Activated T-helper 2 cell treated with anti-CD3 and anti-CD28 coated beads, Interferon-gamma antibody, Interleukin-2, Interleukin-4, amounts not matched to agents 10 μg/mL and 5 μg/mL and 100 μg/mL, durations not matched to agents 14 hours and 24 hours and 36 hours (primary cell): ENCODE measurements around the gene KCNH2. TPM values are rescaled to one million over a fixed set of nuclear protein-coding genes. Genes with fewer than 3 reads are reported as not detected.

Experiments
- DNase-seq: peaks from one replicate; pipeline ENCODE4 v3.0.0; 2021; ENCODE audit warnings: low spot score
- H3K27ac Mint-ChIP-seq: one replicate; pipeline ENCODE4 v1.8.0; 2021; ENCODE audit warnings: mixed read lengths
- H3K27me3 Mint-ChIP-seq: one replicate; pipeline ENCODE4 v1.8.0; 2021; ENCODE audit warnings: low read depth, mixed read lengths
- H3K36me3 Mint-ChIP-seq: one replicate; pipeline ENCODE4 v1.8.0; 2021; ENCODE audit warnings: low read depth, mixed read lengths
- H3K4me1 Mint-ChIP-seq: one replicate; pipeline ENCODE4 v1.8.0; 2021; ENCODE audit warnings: low read depth, mixed read lengths
- H3K4me3 Mint-ChIP-seq: one replicate; pipeline ENCODE4 v1.8.0; 2021; ENCODE audit warnings: low read depth, mild to moderate bottlenecking, moderate library complexity, mixed read lengths
- H3K9me3 Mint-ChIP-seq: one replicate; pipeline ENCODE4 v1.8.0; 2021; ENCODE audit warnings: mixed read lengths
- intact Hi-C: fragments of 100-400 bp; cut with micrococcal nuclease; formaldehyde crosslinking; loops from one replicate; pipeline ENCODE4 v1.15.1; 2023
- total RNA-seq: library from RNA; stranded (reverse); gene quantifications from 2 replicates; pipeline ENCODE4 v1.2.3, GENCODE V29; 2022

Gene KCNH2
- total RNA-seq, 1 donor from 2014 or later: 0.41 TPM

DNA sequence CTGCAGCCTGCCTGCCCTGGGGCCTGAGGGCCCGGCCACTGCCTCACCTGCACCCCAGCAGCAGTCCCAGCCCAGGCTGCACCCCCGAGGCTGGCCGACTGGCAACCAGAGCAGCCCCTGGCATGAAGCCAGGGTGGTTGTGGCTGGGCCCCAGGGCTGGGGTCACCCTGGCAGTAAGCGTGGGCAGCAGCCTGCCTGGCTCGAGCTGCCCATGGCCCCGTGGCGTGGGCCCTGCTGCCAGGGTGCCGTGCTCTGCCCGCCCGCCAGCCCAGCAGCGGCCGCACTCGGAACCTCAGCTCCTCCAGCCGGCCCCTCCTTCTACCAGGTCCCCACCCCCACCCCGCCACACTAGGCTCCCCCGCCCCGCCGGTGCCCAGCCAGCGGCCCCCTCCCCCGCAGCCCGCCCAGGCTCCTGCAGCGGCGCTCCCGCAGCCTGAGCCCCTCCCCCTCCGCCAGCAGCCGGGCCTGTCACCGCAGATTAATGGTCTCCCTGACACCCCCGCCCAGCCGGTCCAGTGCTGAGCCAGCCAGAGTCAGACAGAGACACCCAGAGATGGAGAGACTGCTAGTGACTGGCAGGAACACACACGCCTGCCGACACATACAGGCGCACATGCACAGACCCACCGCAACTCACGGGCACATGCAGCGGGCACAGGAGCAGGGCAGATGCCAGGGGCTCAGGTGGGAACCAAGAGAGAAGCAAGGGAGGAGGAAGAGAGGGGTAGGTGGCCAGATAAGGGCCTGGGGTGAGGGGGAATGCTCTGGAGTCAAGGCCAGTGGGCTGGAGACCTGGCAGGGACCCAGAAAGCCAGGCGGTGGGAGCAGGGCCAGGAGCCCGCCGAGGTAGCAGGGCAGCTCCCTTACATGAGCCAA, 22.4 kb downstream of the KCNH2 start:
- DNase-seq: no peak
- intact Hi-C loops: no loop called here
- peaks cover 29% of the 10 kb centered on the region for H3K27me3 Mint-ChIP-seq
- no peaks in the 10 kb centered on the region for H3K9me3 Mint-ChIP-seq
- no peak overlapping the region for H3K4me3 Mint-ChIP-seq
- no peak overlapping the region for H3K27ac Mint-ChIP-seq
- H3K36me3 Mint-ChIP-seq: no peaks in the 10 kb centered on the region
- H3K4me1 Mint-ChIP-seq: peaks cover 2% of the 10 kb centered on the region

DNA sequence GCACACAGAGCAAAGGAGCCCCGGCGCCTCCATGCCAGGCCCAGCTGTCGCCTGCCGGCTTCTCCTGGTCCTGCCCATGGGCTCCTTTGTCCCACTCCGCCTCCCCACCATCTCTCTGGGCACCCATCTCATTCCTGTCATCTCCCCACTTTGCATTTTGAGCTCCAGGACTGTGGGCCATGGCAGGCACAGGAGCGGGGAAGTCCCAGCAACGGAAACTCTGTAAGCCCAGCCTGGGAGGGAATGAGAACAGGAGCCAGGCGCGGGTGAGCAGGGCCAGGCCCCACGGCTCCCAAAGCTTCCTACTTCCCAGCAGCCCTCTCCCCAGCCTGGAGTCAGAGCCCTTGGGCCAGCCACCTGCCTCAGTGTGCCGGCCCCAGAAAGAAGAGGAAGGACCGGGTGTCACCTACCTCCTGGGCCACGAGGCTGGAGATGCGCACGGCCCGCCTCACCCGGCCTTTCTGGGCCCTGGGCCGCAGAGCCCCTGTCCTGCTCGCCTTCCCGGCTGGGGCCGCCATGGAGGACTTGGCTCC, 23.1 kb downstream of the KCNH2 start:
- intact Hi-C loops: no loop called here
- H3K27me3 Mint-ChIP-seq: peaks cover 26% of the 10 kb centered on the region

DNA sequence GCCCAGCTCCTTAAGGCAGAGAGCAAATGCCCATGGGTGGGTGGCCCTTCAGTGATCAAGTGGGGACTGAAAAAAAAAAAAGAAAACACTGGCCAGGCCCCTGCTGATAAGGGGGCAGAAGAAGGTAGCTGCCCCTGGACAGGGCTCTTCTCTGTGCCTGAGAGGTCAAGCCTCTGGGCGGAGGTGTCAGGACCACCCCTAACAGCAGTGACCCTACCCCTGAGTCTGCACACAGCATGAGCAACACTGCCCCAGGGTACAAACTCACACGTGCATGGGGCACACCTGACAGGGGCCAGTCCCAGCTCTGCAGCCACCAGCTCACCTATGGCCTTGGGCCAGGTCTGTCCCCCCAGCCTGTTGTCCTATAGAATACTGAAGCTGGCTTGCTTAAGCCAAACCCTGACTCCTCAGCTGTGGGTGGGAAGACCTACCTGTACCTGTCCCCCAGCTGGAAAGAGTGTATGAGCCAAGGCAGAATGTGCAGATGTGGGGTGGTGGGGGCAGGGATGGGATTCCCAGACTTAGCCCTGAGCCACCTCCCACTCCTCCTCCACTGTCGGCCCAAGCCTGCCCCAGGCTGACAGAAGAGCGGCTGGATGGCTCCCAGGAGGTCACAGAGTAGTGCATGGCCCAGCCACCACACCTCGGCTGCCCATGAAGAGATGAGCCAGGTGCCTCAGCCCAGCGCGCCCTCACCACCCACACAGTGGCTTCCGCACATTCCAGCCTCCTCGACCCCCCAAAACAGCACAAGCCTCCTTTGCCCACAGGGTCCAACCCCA, 23.7 kb downstream of the KCNH2 start:
- no peak for DNase-seq
- no peaks in the 10 kb centered on the region for H3K36me3 Mint-ChIP-seq
- no peak overlapping the region for H3K4me3 Mint-ChIP-seq
- peaks cover 22% of the 10 kb centered on the region for H3K27me3 Mint-ChIP-seq
- no peaks in the 10 kb centered on the region for H3K9me3 Mint-ChIP-seq
- intact Hi-C loops: no loop called here
- no peaks in the 10 kb centered on the region for H3K4me1 Mint-ChIP-seq
- no peak overlapping the region for H3K27ac Mint-ChIP-seq

More for the DNA sequence above, 23.1 kb downstream of the KCNH2 start:
- no peak for DNase-seq
- Mint-ChIP-seq H3K27ac (no peak overlapping the region), H3K9me3 (no peaks in the 10 kb centered on the region), H3K36me3 (no peaks in the 10 kb centered on the region), H3K4me3 (no peak overlapping the region), H3K4me1 (peaks cover 2% of the 10 kb centered on the region)

DNA sequence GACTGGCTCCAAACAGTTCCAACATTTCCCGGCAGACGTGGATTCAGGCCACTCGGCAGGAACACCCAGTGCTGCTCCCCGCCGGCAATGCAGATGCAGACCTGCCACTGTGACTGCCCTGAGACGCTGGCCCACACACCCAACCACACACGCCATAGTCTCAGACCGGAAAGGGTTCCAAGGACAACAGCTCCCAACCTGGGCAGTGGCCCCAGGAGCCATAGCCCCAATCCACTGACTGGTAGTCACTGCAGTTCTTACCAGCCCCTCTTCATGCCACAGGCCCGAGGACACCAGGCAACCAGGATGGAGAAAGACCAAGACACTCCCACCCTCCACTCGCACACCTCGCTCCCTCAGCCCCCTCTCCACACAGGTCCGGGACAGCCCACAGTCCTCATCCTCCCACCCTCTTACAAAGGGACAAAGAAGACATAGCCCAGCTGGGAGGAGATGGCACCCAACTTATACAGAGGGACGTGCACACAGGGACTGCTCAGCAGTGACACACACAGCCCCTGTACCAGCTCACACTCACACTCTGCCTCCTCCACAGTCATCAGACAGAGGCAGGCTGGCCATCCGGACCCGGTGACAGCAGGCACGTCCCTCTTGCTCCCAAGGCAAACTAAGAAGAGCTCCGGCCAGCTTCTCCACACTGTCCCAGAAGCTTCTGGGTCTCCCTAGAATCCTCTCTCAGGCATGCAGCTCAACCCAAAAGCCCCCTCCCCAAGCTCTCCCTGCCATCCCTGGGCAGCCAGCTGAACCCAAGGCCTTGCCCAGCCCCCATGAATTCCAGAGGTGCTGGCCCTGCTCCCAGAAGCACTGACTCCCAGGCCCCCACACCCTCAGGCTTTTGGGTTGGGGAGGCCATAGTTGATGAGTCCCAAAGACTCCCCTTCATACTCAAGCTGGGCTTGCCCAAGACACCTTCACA, 24.8 kb downstream of the KCNH2 start:
- Mint-ChIP-seq H3K4me1 (no peaks in the 10 kb centered on the region), H3K27ac (no peak overlapping the region), H3K4me3 (no peak overlapping the region), H3K9me3 (no peaks in the 10 kb centered on the region), H3K36me3 (no peaks in the 10 kb centered on the region), H3K27me3 (peaks cover 18% of the 10 kb centered on the region)
- no peak for DNase-seq
- intact Hi-C loops: no loop called here

DNA sequence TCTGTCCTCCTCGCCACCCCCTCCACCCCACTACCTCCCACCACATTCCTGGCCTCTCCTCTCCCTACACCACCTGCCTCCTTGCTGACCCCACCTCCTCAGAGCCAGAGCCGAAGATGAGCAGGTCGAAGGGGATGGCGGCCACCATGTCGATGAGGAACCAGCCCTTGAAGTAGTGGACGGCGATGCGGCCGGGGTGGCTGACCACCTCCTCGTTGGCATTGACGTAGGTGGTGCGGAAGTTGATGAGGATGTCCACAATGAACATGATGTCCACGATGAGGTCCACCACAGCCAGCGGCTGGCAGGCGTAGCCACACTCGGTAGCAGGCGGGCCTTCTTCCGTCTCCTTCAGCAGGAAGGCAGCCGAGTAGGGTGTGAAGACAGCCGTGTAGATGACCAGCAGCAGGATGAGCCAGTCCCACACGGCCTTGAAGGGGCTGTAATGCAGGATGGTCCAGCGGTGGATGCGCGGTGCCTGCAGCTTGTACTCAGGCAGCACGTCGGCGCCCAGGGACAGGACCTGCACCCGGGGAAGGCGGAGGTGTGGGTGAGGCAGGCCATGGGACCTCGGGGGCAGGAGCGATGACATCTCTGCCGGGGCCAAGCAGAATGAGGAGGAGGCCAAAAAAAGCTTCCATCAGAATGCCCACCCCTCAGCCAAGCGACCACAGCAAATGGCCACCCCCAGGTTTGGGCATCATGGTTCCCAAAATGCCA, 25.6 kb downstream of the KCNH2 start:
- Mint-ChIP-seq H3K4me3 (no peak overlapping the region), H3K4me1 (no peaks in the 10 kb centered on the region), H3K27me3 (peaks cover 18% of the 10 kb centered on the region), H3K36me3 (no peaks in the 10 kb centered on the region), H3K27ac (no peak overlapping the region), H3K9me3 (no peaks in the 10 kb centered on the region)
- no peak for DNase-seq
- intact Hi-C loops: no loop called here

DNA sequence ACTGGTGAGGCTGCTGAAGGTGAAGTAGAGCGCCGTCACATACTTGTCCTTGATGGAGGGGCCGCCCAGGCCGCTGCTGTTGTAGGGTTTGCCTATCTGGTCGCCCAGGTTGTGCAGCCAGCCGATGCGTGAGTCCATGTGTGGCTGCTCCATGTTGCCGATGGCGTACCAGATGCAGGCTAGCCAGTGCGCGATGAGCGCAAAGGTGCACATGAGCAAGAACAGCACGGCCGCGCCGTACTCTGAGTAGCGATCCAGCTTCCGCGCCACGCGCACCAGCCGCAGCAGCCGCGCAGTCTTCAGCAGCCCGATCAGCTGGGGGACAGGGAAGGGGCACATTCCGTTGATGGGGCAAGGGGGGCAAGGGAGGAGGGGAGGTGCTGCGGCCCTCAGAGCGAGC, 26.6 kb downstream of the KCNH2 start:
- no peak overlapping the region for H3K27ac Mint-ChIP-seq
- DNase-seq: no peak
- H3K9me3 Mint-ChIP-seq: no peaks in the 10 kb centered on the region
- intact Hi-C loops: no loop called here
- H3K4me1 Mint-ChIP-seq: no peaks in the 10 kb centered on the region
- no peak overlapping the region for H3K4me3 Mint-ChIP-seq
- H3K27me3 Mint-ChIP-seq: peaks cover 9% of the 10 kb centered on the region
- no peaks in the 10 kb centered on the region for H3K36me3 Mint-ChIP-seq

DNA sequence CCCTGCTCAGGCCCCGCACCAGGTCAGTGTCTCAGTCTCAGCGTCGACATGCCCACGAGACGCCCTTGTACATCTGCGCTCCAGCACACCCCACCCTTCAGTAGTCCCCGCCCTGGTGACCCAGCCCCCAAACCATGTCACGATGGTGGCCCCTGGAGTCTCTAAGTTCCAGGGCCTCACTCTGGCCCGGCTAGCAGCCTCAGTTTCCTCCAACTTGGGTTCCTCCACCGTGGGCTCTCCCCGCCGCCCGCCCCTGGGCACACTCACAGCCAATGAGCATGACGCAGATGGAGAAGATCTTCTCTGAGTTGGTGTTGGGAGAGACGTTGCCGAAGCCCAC, 27.0 kb downstream of the KCNH2 start:
- intact Hi-C loops: no loop called here
- Mint-ChIP-seq H3K36me3 (no peaks in the 10 kb centered on the region), H3K27ac (no peak overlapping the region), H3K27me3 (peaks cover 9% of the 10 kb centered on the region), H3K9me3 (no peaks in the 10 kb centered on the region), H3K4me1 (no peaks in the 10 kb centered on the region), H3K4me3 (no peak overlapping the region)
- DNase-seq: no peak

DNA sequence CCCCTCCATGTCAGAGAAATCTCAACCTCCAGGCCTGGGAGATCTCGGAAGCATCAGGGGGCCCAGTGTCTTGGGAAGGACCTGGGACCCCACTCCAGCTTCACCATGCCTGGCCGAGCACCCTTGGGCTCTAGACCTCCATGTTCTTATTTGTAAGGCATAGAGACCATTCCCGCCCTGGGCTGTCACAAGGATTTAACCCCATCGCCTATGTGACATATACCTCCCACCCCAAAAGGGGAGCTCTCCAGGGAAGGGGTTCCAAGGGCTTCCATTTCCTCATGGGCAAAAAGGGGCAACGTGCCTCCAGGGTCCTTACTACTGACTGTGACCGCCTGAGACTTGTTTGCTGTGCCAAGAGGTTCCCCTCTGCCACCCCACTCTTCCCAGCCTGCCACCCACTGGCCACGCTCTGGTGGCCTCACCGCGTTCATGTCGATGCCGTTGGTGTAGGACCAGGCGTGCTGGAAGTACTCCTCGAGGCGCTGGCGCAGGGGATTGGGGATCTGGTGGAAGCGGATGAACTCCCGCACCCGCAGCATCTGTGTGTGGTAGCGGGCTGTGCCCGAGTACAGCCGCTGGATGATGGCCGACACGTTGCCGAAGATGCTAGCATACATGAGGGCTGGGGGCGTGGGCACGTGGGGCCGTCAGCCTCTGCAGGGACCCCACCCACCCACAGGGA, 27.5 kb downstream of the KCNH2 start:
- Mint-ChIP-seq H3K4me3 (no peak overlapping the region), H3K4me1 (no peaks in the 10 kb centered on the region), H3K27ac (no peak overlapping the region), H3K36me3 (no peaks in the 10 kb centered on the region), H3K27me3 (peaks cover 6% of the 10 kb centered on the region), H3K9me3 (no peaks in the 10 kb centered on the region)
- no peak for DNase-seq
- intact Hi-C loops: no loop called here

DNA sequence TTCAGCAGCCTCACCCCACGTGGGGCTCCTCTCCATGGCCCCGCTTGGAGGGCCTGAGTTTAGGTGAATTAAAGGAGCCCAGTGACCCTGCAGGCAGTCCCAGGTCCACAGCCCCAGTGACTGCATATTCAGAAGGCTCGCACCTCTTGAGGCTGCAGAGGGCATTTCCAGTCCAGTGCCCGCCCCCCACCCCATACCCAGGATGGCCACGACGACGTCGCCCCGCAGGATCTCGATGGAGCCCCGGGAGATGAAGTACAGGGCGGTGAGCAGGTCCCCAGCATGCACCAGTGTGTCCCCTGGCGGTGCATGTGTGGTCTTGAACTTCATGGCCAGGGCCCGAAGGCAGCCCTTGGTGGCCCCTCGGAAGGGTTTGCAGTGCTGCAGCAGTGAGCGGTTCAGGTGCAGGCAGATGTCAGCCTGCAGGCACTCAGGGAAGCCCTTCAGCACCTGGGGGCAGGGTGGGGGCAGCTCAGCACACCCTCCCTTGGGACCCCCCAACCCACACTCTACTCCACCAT, 28.1 kb downstream of the KCNH2 start:
- H3K4me1 Mint-ChIP-seq: no peaks in the 10 kb centered on the region
- peaks cover 6% of the 10 kb centered on the region for H3K27me3 Mint-ChIP-seq
- H3K4me3 Mint-ChIP-seq: no peak overlapping the region
- no peak for DNase-seq
- H3K9me3 Mint-ChIP-seq: no peaks in the 10 kb centered on the region
- H3K36me3 Mint-ChIP-seq: no peaks in the 10 kb centered on the region
- H3K27ac Mint-ChIP-seq: no peak overlapping the region
- intact Hi-C loops: no loop called here

DNA sequence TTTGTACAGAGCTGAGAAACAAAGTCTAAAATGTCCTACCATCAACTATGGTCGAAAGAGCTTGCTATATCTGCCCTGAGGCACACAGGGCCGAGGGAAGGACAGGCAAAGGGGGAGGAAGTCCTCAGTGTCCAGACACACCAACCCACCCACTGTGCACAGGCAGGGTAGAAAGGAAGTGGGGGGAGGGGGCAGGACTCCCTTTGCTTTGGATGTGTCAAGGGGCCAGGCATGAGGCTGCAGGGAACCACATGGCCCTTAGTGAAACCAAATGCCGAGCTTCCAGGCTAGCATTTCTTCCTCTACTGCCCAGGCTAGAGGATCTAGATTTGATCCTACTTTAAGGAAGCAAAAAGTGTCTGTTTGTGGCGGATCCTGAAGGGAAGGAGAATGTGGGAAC, 28.6 kb downstream of the KCNH2 start:
- Mint-ChIP-seq H3K9me3 (no peaks in the 10 kb centered on the region), H3K4me1 (no peaks in the 10 kb centered on the region), H3K27me3 (peaks cover 6% of the 10 kb centered on the region), H3K36me3 (no peaks in the 10 kb centered on the region), H3K27ac (no peak overlapping the region), H3K4me3 (no peak overlapping the region)
- intact Hi-C loops: no loop called here
- DNase-seq: no peak

DNA sequence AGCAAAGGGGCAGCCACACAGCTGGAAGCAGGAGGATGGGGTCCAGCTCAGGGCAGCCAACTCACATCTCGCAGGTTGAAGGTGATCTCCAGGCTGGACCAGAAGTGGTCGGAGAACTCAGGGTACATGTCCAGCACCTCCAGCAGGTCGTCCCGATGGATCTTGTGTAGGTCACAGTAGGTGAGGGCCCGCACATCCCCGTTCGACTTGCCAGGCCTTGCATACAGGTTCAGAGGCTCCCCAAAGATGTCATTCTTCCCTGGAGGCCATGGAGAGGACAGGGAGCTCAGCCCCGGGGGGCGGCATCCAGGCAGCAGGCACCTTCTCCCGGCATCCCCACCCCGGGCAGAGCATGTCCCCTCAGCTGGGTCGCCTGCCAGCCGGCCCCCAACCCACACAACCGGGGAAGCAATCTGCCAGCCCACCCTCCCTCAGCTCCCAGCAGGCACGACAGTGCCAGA, 29.3 kb downstream of the KCNH2 start:
- H3K36me3 Mint-ChIP-seq: no peaks in the 10 kb centered on the region
- no peaks in the 10 kb centered on the region for H3K4me1 Mint-ChIP-seq
- peaks cover 6% of the 10 kb centered on the region for H3K27me3 Mint-ChIP-seq
- no peak overlapping the region for H3K4me3 Mint-ChIP-seq
- no peak for DNase-seq
- intact Hi-C loops: no loop called here
- H3K27ac Mint-ChIP-seq: no peak overlapping the region
- no peaks in the 10 kb centered on the region for H3K9me3 Mint-ChIP-seq
